ENCODE results near the gene SDF2L1. TPM values are rescaled to one million over a fixed set of nuclear protein-coding genes. Genes with fewer than 3 reads are reported as not detected.

SDF2L1 gene
- total and polyA plus RNA-seq, 2 of the 13 experiments (the other 11 are each of a cell fraction or from before 2014, with no cell fraction given) = 18.0 to 57.4 TPM

DNA sequence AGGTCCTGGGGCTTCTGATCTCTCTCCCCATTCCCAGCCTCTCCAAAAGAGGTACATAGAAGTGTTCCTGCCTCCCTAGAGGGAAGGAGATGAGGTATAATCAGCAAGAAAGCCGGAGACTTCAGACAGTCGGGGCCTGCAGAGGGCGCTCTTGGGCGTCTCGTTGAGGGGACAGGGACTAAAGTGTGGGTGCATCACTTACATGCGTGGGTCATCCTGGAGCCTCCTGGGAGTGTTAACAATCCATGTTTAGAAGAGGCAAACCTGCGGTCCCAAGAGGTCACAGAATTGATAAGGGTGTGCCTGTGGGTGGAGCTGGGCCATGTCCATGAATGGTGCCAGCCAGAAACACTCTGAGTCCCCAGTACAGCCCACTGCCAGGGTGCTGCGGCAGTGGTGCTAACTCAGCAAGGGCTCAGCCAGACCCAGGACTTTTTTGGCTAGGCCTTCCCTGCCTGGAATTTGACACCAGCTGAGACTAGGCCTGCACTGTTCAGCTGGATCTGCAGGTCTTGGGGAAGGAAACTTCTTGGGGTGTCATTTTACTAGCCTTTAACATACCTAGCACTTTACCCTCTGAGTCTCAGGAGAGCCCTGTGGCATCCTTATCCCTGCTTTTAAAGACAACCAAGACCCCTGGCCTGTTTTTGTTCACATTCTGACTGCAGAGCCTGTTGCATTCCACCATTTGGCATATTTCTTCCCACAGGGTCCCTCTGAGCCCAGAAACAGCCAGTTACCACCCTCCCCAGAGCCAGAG, 17.8 kb upstream of the SDF2L1 start (continued):
- TF ChIP-seq POLR2G (IDR thresholded peaks at IDR 0.05; ENCODE audit: low read depth, low read length) (peak; percentile 49; the same call in 1 of the 2 replicates), ZNF276 (CRISPR knock-in tag; IDR thresholded peaks at IDR 0.05; ENCODE audit: low read depth) (no peak)

GRCh38 chr22:21624880-21625791, 17.0 kb upstream of the SDF2L1 start:
- Histone ChIP-seq H3K27me3 (ENCODE audit: control insufficient read depth in 1 of 2, insufficient read depth in 2 of 2, low read length in 2 of 2) (no peaks in the 10 kb centered on the region), H2AFZ (ENCODE audit: low read length) (no peak overlapping the region), H3K4me1 (ENCODE audit: insufficient read depth, low read length) (peaks cover 16% of the 10 kb centered on the region), H3K27ac (ENCODE audit: extremely low read length, insufficient read depth, low read length) (no peak overlapping the region), H3K36me3 (replicated peaks in 1 of 2; ENCODE audit: control insufficient read depth in 1 of 2, insufficient read depth in 2 of 2, low read length in 2 of 2) (peaks cover 2 to 49% of the 10 kb centered on the region in 2 experiments; a peak in 4 of 5 replicates), H3K79me2 (ENCODE audit: insufficient read depth, low read length) (peaks cover 23% of the 10 kb centered on the region), H3K4me3 (replicated peaks in 1 of 3; ENCODE audit: insufficient read depth in 1 of 3, low read depth in 2 of 3, low read length in 3 of 3) (no peak overlapping the region), H3K9ac (ENCODE audit: insufficient read depth, low read depth, low read length) (no peak overlapping the region), H3K9me3 (ENCODE audit: low read length) (no peaks in the 10 kb centered on the region), H3K4me2 (ENCODE audit: low read depth, low read length) (no peak overlapping the region), H4K20me1 (ENCODE audit: insufficient read depth, low read length) (peaks cover 19% of the 10 kb centered on the region)
- ATAC-seq (no peak), DNase-seq (ENCODE audit: low spot score) (no peak), FAIRE-seq (no peak)
- intact Hi-C loops (cut with micrococcal nuclease; ENCODE audit: unreplicated experiment) (loop anchor here (2.0 kb wide), 1 partner anchor 18 kb away; the partner anchor contains the start of gene SDF2L1), in situ Hi-C loops (cut with HindIII; ENCODE audit: extremely low pct_ligation_motif_present, low pct_unique_long_range_greater_than_20kb) (no loop called here)
- ChIA-PET POLR2A (interaction anchor here (1.0 to 2.3 kb wide), 2 partner anchors 17 to 18 kb away, joined by 3 to 12 read pairs; partner anchors contain the start of gene SDF2L1), CTCF (ENCODE audit: low intra/inter-chr PET ratio, low total read pairs) (interaction anchor here (2.4 kb wide), 1 partner anchor 17 kb away, joined by 11 read pairs; the partner anchor contains the start of gene SDF2L1)
- WGBS (ENCODE audit: low lambda C conversion rate) = 92% methylated on average over 6 of the region's 12 CpGs
- no TSS peak for BruUV-seq (replicated peaks)
- TF ChIP-seq PHF21A (CRISPR knock-in tag; IDR thresholded peaks at IDR 0.05) (no peak), ZBTB39 (CRISPR knock-in tag; IDR thresholded peaks at IDR 0.05) (no peak), MED8 (CRISPR knock-in tag; IDR thresholded peaks at IDR 0.05; ENCODE audit: insufficient replicate concordance) (no peak), POLR2AphosphoS2 (IDR thresholded peaks at IDR 0.05; ENCODE audit: low read depth, low read length) (no peak), PHB2 (IDR thresholded peaks at IDR 0.05; ENCODE audit: partially characterized antibody) (no peak), AGO2 (optimal IDR thresholded peaks at IDR 0.05; ENCODE audit: low read depth, low read length) (peak; percentile 79), ZNF780A (CRISPR knock-in tag; IDR thresholded peaks at IDR 0.05) (no peak), POLR2A (IDR thresholded peaks at IDR 0.05; ENCODE audit: insufficient read depth in 1 of 2, low read depth in 2 of 2, low read length in 2 of 2) (peak; percentile 18 to 54; a peak in 1 of 4 replicates), RBM22 (optimal IDR thresholded peaks at IDR 0.05; ENCODE audit: low read length) (peak; percentile 89), SCMH1 (CRISPR knock-in tag; IDR thresholded peaks at IDR 0.05; ENCODE audit: borderline replicate concordance) (no peak), ZNF776 (CRISPR knock-in tag; IDR thresholded peaks at IDR 0.05) (no peak), TCF7L2 (IDR thresholded peaks at IDR 0.05; ENCODE audit: low read depth, low read length) (no peak), IKZF1 (IDR thresholded peaks at IDR 0.05) (no peak), ZNF841 (CRISPR knock-in tag; IDR thresholded peaks at IDR 0.05; ENCODE audit: borderline replicate concordance) (no peak), ZNF740 (CRISPR knock-in tag; IDR thresholded peaks at IDR 0.05) (no peak), ESRRA (CRISPR knock-in tag; IDR thresholded peaks at IDR 0.05; ENCODE audit: low read depth) (no peak)
